Measurements from ENCODE around the gene IMPACT. TPM values are rescaled to one million over a fixed set of nuclear protein-coding genes. Genes with fewer than 3 reads are reported as not detected.

IMPACT gene
- total RNA-seq, 1 donor, result 35.4 TPM

DNA sequence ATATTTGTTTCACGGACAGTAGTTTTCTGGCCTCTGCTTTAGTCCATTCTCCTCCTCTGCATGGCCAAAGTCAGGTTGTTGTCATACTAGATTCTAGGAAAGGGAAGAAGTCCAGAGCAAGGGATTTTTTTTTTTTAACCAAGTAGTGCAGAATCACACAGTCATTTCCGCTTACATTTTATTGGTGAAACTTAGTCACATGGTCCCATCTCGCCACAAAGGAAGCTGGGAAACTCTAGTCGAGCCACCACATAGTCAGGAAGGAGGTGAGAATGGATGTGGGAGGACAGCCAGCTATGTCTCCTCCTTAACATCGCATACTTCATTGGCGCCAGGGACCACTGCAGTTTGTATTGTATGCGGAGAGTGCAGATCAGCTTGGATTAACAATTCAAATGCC is 44.3 kb downstream of the IMPACT start:
- TF ChIP-seq, protein P1, sequence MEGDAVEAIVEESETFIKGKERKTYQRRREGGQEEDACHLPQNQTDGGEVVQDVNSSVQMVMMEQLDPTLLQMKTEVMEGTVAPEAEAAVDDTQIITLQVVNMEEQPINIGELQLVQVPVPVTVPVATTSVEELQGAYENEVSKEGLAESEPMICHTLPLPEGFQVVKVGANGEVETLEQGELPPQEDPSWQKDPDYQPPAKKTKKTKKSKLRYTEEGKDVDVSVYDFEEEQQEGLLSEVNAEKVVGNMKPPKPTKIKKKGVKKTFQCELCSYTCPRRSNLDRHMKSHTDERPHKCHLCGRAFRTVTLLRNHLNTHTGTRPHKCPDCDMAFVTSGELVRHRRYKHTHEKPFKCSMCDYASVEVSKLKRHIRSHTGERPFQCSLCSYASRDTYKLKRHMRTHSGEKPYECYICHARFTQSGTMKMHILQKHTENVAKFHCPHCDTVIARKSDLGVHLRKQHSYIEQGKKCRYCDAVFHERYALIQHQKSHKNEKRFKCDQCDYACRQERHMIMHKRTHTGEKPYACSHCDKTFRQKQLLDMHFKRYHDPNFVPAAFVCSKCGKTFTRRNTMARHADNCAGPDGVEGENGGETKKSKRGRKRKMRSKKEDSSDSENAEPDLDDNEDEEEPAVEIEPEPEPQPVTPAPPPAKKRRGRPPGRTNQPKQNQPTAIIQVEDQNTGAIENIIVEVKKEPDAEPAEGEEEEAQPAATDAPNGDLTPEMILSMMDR (IDR thresholded peaks at IDR 0.05; ENCODE audit: insufficient read depth, low read depth, low read length), result no peak
- DNase-seq (ENCODE audit: low read depth), result no peak
- H3K4me3 ChIP-seq (ENCODE audit: low read depth, low read length), result no peak overlapping the region

DNA sequence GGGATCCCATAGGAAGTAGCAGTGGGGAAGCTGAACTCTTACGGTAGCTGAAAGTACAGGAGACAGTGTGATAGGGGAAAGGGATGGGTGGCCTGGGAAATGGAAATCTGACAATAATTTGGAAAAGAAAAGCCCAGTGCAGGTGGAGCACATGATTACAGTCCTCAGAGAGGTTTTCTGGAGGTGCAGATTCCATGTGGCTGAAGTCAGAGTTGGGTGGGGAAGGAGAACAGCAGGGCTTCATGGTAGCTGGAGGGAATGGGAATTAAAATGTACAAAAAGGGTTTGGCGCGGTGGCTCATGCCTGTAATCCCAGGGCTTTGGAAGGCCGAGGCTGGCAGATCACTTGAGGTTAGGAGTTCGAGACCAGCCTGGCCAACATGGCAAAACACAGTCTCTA is 46.1 kb downstream of the IMPACT start:
- no peak for DNase-seq (ENCODE audit: low read depth)
- TF ChIP-seq, protein P1 (IDR thresholded peaks at IDR 0.05; ENCODE audit: insufficient read depth, low read depth, low read length), result no peak
- H3K4me3 ChIP-seq (ENCODE audit: low read depth, low read length), result no peak overlapping the region

DNA sequence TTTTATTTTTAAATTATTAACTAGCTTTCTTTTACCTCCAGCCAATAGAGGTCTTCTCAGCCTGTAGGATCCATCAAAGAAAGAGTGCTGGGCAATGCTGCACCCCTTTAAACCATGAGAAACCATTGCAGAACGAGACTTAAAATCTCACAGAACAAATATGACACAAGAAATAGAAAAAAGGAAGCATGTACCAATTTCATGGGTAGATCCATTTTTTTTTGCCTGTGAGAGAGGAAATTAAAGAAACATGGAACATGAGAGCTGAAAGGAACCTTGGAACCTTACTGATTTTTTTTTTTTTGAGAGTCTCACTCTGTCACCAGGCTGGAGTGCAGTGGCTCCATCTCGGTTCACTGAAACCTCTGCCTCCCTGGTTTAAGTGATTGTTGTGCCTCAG is 47.9 kb downstream of the IMPACT start:
- no peak overlapping the region for H3K4me3 ChIP-seq (ENCODE audit: low read depth, low read length)
- no peak for DNase-seq (ENCODE audit: low read depth)
- TF ChIP-seq, protein P1 (IDR thresholded peaks at IDR 0.05; ENCODE audit: insufficient read depth, low read depth, low read length), result no peak

DNA sequence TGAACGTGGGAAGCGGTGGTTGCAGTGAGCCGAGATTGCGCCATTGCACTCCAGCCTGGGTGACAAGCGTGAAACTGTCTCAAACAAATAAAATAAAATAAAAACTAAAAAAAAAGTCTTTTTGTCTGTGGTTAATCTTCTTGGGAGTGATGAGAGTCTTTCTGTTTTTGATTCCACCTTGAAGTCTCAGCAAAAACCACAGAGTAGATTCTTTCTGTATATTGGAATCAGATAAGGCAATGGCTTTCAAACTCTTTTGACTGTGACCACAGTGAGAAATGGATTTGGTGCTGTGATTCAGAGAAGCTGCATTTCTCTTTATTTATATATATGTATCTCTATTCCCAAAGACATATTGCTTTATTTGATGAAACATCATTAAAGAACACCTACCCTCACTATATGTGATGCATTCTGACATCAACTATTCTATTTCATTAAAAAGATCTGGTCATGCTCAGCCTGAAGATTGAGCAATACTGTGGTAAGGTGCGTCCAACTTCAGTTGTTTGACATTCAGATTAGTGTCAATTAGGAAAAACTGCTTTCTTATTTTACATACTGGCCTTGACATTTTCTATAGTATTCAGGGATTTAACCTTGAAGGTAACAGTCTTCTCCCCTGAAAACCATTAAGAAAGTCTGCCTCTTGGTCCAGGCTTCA is 49.6 kb downstream of the IMPACT start:
- DNase-seq (ENCODE audit: low read depth), result no peak
- no peak overlapping the region for H3K4me3 ChIP-seq (ENCODE audit: low read depth, low read length)
- TF ChIP-seq, protein P1 (IDR thresholded peaks at IDR 0.05; ENCODE audit: insufficient read depth, low read depth, low read length), result no peak

DNA sequence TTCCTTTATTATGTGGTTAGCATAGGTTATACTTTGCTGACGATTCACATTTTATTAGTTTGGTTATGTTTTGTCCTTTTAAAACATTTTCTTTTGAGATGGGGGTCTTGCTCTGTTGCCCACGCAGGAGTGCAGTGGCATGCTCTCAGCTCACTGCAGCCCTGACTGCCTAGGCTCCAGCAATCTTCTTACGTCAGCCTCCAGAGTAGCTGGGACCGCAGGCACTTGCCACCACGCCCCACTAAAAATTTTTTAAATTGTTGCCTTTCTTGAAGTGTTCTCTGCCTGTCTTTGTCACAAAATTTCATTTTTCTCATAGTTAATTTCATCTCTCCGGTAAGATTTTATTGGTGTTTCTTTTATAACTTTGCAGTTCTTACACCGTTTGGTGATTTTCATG is 52.9 kb downstream of the IMPACT start:
- TF ChIP-seq, protein P1 (IDR thresholded peaks at IDR 0.05; ENCODE audit: insufficient read depth, low read depth, low read length), result no peak
- DNase-seq (ENCODE audit: low read depth), result no peak
- H3K4me3 ChIP-seq (ENCODE audit: low read depth, low read length), result no peak overlapping the region

DNA sequence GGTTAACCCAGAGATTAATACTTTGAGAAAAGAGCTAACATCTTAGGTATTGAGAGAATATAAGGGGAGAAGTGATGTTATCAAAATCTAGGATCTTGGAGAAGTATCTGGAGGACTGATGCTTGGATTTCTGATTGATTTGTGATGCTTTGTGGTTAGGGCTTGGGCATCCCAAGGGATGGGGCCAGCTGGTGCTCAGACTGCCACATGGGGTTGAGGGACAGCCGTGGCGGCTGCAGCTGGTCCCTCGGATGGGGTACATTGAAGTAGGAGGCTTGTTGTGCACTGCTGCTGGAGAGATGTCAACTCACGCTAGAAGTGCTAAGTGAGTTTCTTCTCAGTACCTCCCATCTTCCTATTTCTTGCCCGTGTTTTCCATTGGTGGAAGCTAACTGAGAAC is 56.4 kb downstream of the IMPACT start:
- no peak for DNase-seq (ENCODE audit: low read depth)
- TF ChIP-seq, protein P1 (IDR thresholded peaks at IDR 0.05; ENCODE audit: insufficient read depth, low read depth, low read length), result no peak
- H3K4me3 ChIP-seq (ENCODE audit: low read depth, low read length), result no peak overlapping the region

DNA sequence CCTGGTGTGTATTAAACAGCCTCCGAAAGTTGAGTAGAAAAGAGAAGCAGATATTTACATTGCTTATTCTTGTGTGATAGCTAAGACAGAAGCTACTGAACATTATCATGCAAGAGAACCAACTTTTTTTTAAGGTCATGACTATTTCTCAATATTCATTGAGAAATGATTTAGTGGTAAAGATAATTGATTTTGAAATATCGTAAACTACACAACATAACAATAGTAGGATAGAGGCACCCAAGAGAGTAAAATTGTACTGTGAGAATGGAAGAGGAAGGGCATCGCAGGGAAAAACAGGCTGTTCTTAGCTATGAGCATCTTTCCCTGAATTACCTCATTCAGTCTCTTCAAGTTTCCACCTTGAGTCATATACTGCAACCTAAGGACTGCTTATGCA is 59.2 kb downstream of the IMPACT start:
- no peak for DNase-seq (ENCODE audit: low read depth)
- no peak overlapping the region for H3K4me3 ChIP-seq (ENCODE audit: low read depth, low read length)
- TF ChIP-seq, protein P1 (IDR thresholded peaks at IDR 0.05; ENCODE audit: insufficient read depth, low read depth, low read length), result no peak
